ENCODE data around the gene CD151. TPM values are rescaled to one million over a fixed set of nuclear protein-coding genes. Genes with fewer than 3 reads are reported as not detected.

CD151 gene
- total and polyA plus RNA-seq, 2 experiments from 2014 or later, result 62.9 to 109 TPM

DNA sequence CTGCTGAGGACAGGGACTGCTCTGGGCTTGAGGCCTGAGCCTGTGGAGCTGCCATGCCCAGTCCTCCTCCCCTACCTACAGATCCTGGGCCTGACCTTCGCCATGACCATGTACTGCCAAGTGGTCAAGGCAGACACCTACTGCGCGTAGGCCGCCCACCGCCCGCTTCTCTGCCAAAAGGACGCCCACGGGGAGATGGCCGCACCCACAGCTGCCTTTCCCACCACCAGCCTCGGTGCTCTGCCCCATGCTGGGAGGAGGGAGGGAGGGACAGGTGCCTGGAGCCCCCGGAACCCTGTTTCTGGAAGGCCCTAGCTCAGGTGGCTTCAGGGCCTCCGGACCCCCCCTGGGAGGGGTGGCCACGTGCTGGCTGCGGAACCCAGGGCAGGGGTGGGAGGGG is 33.7 kb downstream of the CD151 start (continued):
- TF ChIP-seq ZNF462 (CRISPR knock-in tag; IDR thresholded peaks at IDR 0.05) (no peak), EZH2 (IDR thresholded peaks at IDR 0.05; ENCODE audit: low read depth, unreplicated experiment) (no peak), JUNB (IDR thresholded peaks at IDR 0.05; ENCODE audit: unreplicated experiment) (no peak), ZNF331 (CRISPR knock-in tag; IDR thresholded peaks at IDR 0.05; ENCODE audit: low read depth) (no peak), STAT1 (IDR thresholded peaks at IDR 0.05; ENCODE audit: unreplicated experiment) (no peak)
- TF ChIP-seq, protein P1, sequence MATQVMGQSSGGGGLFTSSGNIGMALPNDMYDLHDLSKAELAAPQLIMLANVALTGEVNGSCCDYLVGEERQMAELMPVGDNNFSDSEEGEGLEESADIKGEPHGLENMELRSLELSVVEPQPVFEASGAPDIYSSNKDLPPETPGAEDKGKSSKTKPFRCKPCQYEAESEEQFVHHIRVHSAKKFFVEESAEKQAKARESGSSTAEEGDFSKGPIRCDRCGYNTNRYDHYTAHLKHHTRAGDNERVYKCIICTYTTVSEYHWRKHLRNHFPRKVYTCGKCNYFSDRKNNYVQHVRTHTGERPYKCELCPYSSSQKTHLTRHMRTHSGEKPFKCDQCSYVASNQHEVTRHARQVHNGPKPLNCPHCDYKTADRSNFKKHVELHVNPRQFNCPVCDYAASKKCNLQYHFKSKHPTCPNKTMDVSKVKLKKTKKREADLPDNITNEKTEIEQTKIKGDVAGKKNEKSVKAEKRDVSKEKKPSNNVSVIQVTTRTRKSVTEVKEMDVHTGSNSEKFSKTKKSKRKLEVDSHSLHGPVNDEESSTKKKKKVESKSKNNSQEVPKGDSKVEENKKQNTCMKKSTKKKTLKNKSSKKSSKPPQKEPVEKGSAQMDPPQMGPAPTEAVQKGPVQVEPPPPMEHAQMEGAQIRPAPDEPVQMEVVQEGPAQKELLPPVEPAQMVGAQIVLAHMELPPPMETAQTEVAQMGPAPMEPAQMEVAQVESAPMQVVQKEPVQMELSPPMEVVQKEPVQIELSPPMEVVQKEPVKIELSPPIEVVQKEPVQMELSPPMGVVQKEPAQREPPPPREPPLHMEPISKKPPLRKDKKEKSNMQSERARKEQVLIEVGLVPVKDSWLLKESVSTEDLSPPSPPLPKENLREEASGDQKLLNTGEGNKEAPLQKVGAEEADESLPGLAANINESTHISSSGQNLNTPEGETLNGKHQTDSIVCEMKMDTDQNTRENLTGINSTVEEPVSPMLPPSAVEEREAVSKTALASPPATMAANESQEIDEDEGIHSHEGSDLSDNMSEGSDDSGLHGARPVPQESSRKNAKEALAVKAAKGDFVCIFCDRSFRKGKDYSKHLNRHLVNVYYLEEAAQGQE (IDR thresholded peaks at IDR 0.05; ENCODE audit: unreplicated experiment), result no peak
